ENCODE data around the gene KIAA1549.

KIAA1549 gene

DNA sequence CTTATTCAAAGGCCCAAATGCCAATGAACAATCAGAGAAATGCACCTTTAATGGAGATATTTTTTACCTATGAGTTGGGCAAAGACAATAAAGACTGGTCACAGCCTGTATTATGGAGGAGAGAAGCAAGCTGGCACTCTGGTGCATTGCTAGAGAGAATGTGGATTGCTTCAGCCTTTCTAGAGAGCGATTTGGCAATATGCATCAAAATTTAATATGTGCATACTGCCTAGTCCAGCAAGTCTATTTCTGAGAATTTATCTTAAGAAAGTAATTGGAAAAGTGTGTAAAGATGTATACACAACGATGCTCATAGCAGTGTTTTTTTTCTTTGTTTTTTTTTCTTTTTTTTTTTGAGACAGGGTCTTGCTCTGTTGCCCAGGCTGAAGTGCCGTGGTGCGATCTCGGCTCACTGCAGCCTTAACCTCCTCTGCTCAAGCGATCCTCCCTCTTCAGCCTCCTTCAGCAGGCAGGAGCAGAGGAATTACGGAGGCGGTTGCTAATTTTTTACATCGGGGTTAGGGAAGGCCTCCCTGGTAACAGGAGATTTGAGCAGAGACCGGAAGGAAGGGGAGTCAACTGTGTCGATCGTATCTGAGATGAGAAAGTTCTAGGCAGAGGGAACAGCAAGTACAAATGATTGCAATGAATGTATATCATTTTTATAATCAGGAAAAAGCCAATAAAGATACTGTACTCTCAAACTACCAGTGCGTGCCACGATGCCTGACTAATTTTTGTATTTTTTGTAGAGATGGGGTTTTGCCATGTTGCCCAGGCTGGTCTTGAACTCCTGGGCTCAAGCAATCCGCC, 16.4 kb downstream of the KIAA1549 start:
- TF ChIP-seq, protein P1, sequence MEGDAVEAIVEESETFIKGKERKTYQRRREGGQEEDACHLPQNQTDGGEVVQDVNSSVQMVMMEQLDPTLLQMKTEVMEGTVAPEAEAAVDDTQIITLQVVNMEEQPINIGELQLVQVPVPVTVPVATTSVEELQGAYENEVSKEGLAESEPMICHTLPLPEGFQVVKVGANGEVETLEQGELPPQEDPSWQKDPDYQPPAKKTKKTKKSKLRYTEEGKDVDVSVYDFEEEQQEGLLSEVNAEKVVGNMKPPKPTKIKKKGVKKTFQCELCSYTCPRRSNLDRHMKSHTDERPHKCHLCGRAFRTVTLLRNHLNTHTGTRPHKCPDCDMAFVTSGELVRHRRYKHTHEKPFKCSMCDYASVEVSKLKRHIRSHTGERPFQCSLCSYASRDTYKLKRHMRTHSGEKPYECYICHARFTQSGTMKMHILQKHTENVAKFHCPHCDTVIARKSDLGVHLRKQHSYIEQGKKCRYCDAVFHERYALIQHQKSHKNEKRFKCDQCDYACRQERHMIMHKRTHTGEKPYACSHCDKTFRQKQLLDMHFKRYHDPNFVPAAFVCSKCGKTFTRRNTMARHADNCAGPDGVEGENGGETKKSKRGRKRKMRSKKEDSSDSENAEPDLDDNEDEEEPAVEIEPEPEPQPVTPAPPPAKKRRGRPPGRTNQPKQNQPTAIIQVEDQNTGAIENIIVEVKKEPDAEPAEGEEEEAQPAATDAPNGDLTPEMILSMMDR (conservative IDR thresholded peaks at IDR 0.05; ENCODE audit: control insufficient read depth, insufficient read depth, low read depth, low read length) = no peak
- no peak overlapping the region for H3K4me3 ChIP-seq (ENCODE audit: control insufficient read depth, low read depth, low read length)
- DNase-seq (ENCODE audit: low read depth) = no peak

DNA sequence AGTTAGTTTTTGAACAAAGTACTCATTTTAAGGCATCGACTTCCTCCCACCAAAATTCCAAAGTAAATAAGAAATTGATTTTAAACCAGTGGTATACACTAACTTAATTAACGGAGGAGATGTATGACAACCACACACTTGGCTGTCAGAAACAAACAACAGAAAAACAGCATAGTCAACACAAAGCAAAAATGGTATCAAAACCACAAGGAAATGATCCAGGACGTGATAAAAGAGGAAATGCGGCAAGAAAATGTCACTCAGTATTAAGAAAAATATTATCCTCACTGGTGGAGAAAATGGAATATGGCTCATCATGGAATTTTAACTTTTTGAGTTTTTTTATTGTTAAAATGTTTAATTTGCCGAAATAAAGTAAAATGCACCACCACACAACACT, 17.5 kb downstream of the KIAA1549 start:
- H3K4me3 ChIP-seq (ENCODE audit: control insufficient read depth, low read depth, low read length) = no peak overlapping the region
- TF ChIP-seq, protein P1 (conservative IDR thresholded peaks at IDR 0.05; ENCODE audit: control insufficient read depth, insufficient read depth, low read depth, low read length) = no peak
- DNase-seq (ENCODE audit: low read depth) = no peak

DNA sequence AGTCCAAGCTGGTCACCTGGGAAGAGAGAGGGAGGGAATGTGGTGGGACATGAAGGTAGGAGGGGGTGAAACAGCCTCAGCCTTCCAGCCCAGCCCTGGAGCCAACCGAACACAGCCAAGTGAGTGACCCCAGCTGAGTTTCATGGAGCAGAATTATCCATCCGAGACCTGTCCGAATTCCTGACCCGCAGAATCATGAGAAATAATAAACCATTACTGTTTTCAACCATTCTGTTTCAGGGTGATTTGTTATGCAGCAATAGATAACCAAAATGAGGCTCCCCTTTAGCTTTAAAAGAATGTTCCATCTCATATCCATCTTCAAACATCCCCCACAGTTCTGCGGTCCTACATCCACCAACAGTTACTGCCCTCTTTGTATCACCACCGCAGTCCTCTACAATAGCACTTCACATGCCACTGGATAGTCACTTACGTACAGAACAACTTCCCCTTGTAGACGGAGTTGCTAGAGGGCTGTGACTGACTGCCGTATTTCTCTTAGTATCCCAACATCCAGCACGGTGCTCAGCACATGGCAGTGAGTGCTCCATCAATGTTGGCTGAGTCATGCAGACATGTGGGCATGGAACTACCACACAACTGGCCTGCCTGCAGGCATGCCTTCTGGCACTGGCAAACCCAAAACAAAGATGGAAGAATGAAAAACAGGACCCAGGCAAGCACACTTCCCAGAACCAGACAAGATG, 18.5 kb downstream of the KIAA1549 start:
- H3K4me3 ChIP-seq (ENCODE audit: control insufficient read depth, low read depth, low read length) = no peak overlapping the region
- TF ChIP-seq, protein P1 (conservative IDR thresholded peaks at IDR 0.05; ENCODE audit: control insufficient read depth, insufficient read depth, low read depth, low read length) = no peak
- DNase-seq (ENCODE audit: low read depth) = no peak

DNA sequence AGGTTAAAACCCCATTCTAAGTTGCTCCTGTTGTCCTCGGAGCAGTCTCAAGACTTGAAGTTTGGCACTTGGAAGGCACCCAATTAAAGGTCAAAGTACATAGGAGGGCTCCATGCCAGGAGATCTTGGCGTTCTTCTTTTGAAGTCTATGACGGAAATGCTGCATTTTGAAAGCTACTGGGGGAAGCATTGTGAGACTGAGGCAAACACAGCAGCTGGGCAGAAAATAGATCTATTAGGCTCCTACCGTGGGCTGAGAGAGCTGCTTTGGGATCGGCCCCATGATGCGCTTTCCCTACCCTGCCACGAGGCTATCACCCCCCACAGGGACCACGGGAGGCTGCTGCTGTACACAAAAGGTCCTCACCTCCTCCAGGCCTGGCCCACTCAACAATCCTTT, 20.0 kb downstream of the KIAA1549 start:
- TF ChIP-seq, protein P1 (conservative IDR thresholded peaks at IDR 0.05; ENCODE audit: control insufficient read depth, insufficient read depth, low read depth, low read length) = no peak
- peak; percentile 43 for DNase-seq (ENCODE audit: low read depth)

DNA sequence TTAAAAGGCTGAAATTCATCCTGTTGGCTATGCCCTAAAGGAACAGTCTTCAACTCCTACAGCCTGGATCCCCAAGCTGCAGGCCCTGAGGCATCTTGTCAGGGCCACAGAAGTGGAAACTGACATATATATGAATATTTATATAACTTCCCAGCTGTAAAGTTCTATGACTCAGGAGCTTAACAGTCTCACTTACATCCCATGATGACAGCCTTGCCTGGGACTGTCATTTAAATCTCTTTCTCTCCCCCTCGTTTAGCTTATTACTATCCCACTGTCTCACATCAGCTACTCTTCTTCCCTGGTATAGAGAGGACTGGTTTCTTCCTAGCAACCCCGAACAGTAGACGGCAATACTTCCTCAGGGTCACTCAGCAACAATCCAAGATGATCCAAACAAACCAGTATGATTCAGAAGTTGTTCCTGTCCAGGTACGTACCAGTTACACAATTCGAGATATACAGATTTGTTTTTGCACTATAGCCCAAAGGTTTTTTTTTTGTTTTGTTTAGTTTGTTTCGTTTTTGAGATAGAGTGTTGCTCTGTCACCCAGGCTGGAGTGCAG, 22.7 kb downstream of the KIAA1549 start:
- no peak overlapping the region for H3K4me3 ChIP-seq (ENCODE audit: control insufficient read depth, low read depth, low read length)
- TF ChIP-seq, protein P1 (conservative IDR thresholded peaks at IDR 0.05; ENCODE audit: control insufficient read depth, insufficient read depth, low read depth, low read length) = no peak
- DNase-seq (ENCODE audit: low read depth) = no peak

More for the DNA sequence above, 20.0 kb downstream of the KIAA1549 start:
- H3K4me3 ChIP-seq (ENCODE audit: control insufficient read depth, low read depth, low read length) = no peak overlapping the region

DNA sequence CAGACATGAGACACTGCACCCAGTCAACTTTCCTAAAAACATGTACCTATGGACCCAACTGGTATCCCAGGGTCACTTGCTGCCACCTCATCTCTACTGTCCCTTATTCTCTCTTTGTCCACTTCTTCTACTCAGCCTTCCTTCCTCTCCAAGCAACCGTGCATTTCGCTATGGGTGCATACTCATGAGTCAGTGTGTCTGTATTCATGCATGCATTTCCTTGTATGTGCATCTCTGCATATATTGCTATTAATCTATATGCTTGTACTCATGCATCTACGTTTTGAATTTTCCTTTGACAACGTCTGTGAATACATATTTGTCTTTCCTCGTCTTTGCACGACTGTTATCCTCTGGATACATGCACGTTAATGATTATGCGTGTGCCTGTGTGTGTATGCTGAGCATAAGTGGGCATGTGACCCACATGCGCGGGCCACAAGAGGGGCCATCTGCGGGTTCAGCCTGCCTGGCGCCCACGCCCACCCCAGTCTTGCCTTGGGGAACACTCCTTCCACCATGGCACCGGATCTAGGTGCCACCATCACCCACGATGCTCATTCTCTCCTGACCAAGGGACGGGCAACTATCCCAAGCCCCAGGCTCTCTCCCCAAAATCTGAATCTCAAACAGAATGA, 23.3 kb downstream of the KIAA1549 start:
- DNase-seq (ENCODE audit: low read depth) = no peak
- H3K4me3 ChIP-seq (ENCODE audit: control insufficient read depth, low read depth, low read length) = no peak overlapping the region
- TF ChIP-seq, protein P1 (conservative IDR thresholded peaks at IDR 0.05; ENCODE audit: control insufficient read depth, insufficient read depth, low read depth, low read length) = no peak

Measured in fibroblast of mammary gland (primary cell).